GM12878 (cell line): ENCODE results near the gene TAB2. TPM values are rescaled to one million over a fixed set of nuclear protein-coding genes. Genes with fewer than 3 reads are reported as not detected.

Experiments used
- ATAC-seq: fragments of 200-7000 bp; cut with Tn5 transposase; 3 replicates; pipeline ENCODE4 v1.9.1; 2020; ENCODE audit warnings: mild to moderate bottlenecking, moderate library complexity
- BruUV-seq: library from RNA; stranded (reverse); fragments of 400-500 nt; replicated peaks from 2 replicates; lab custom pipeline; 2021; lab: Mats Ljungman, UMichigan
- CTCF ChIA-PET: fragments of 300-600 bp; sonication (Branson Sonifier 250); formaldehyde crosslinking; extraction: SDS; loops from one replicate; lab custom pipeline; 2021; ENCODE audit warnings: inconsistent platforms; lab: Yijun Ruan, JAX
- POLR2A ChIA-PET: fragments of 350-600 bp; formaldehyde crosslinking; extraction: SDS; loops from one replicate; lab custom pipeline; 2021; ENCODE audit warnings: inconsistent platforms; lab: Charles Lee
- RAD21 ChIA-PET: fragments of 300-600 bp; sonication (Branson Sonifier 250); formaldehyde crosslinking; loops from one replicate; lab custom pipeline; 2023; ENCODE audit warnings: antibody characterized with exemption; ENCODE audit not compliant: unreplicated experiment; lab: Charles Lee
- SMC1A ChIA-PET: fragments of 300-600 bp; sonication (Branson Sonifier 250); formaldehyde crosslinking; loops from one replicate; lab custom pipeline; 2023; ENCODE audit not compliant: unreplicated experiment, uncharacterized antibody; lab: Charles Lee
- DNase-seq: peaks from one replicate; pipeline ENCODE4 v3.0.0-alpha.2; 2011; ENCODE audit warnings: low read depth, low spot score
- FAIRE-seq: peaks from 3 replicates; lab custom pipeline; 2011; peaks lifted over from hg19 to GRCh38; lab: Jason Lieb, UNC
- H2AFZ ChIP-seq: 2 replicates; pipeline ENCODE4 v1.6.0; 2011; ENCODE audit warnings: low read depth, low read length, control low read depth; ENCODE audit not compliant: control insufficient read depth
- H3K27ac ChIP-seq: 2 replicates; pipeline ENCODE4 v1.5.1; 2011; ENCODE audit warnings: control low read depth; ENCODE audit not compliant: control insufficient read depth, insufficient read depth
- H3K27me3 ChIP-seq, 2 experiments: replicated peaks in 1 of 2; 2 replicates each; pipeline versions ENCODE4 v1.6.0 to v1.6.1; 2011; ENCODE audit warnings: low read length in 1 of 2; ENCODE audit not compliant: control insufficient read depth in 2 of 2, insufficient read depth in 2 of 2
- H3K36me3 ChIP-seq, 2 experiments: 2 replicates each; pipeline ENCODE4 v1.5.1; 2011; ENCODE audit warnings: low read length in 1 of 2; ENCODE audit not compliant: control insufficient read depth in 2 of 2, insufficient read depth in 2 of 2
- H3K4me1 ChIP-seq: 2 replicates; pipeline ENCODE4 v1.6.1; 2011; ENCODE audit warnings: mild to moderate bottlenecking, low read length, moderate library complexity, mixed read lengths; ENCODE audit not compliant: control insufficient read depth, insufficient read depth
- H3K4me2 ChIP-seq: 2 replicates; pipeline ENCODE4 v1.6.0; 2011; ENCODE audit warnings: control low read depth; ENCODE audit not compliant: control insufficient read depth, insufficient read depth
- H3K4me3 ChIP-seq: fragments of 200-600 bp; sonication (generic); 2 replicates; pipeline ENCODE4 v1.5.1; 2016
- H3K79me2 ChIP-seq: 2 replicates; pipeline ENCODE4 v1.6.0; 2011; ENCODE audit warnings: low read length; ENCODE audit not compliant: control insufficient read depth, insufficient read depth
- H3K9ac ChIP-seq: 2 replicates; pipeline ENCODE4 v1.8.0; 2011; ENCODE audit warnings: low read length, control low read depth, mixed read lengths; ENCODE audit not compliant: control insufficient read depth, insufficient read depth
- H3K9me3 ChIP-seq: replicated peaks from 3 replicates; pipeline ENCODE4 v1.5.1; 2011; ENCODE audit warnings: mild to moderate bottlenecking, low read length; ENCODE audit not compliant: control insufficient read depth, insufficient read depth
- H4K20me1 ChIP-seq: 2 replicates; pipeline ENCODE4 v1.6.0; 2011; ENCODE audit not compliant: control insufficient read depth, insufficient read depth
- CEBPB ChIP-seq, 2 experiments: fragments of 150-350 bp in 1 of 2; IDR thresholded peaks; 2 replicates each; pipeline ENCODE4 v1.6.1; 2012 to 2014; ENCODE audit warnings: low read depth in 2 of 2, low read length in 2 of 2, borderline replicate concordance in 1 of 2, inconsistent platforms in 1 of 2
- E2F4 ChIP-seq: IDR thresholded peaks from 2 replicates; pipeline ENCODE4 v1.6.1; 2012; ENCODE audit warnings: low read depth, low read length, improper control_type of control experiment
- GABPA ChIP-seq: IDR thresholded peaks from 2 replicates; pipeline ENCODE4 v1.6.1; 2014; ENCODE audit warnings: antibody characterized with exemption, low read depth, mild to moderate bottlenecking, inconsistent platforms
- GATAD2B ChIP-seq: fragments of 450-650 bp; conservative IDR thresholded peaks from 2 replicates; pipeline ENCODE4 v1.6.1; 2017; ENCODE audit warnings: low read depth, mild to moderate bottlenecking, moderate library complexity
- HDAC2 ChIP-seq: fragments of 200-600 bp; sonication (generic); IDR thresholded peaks from 2 replicates; pipeline ENCODE4 v1.6.1; 2017
- IRF4 ChIP-seq: IDR thresholded peaks from 2 replicates; pipeline ENCODE4 v1.6.1; 2011; ENCODE audit warnings: low read depth, low read length
- JUND ChIP-seq: IDR thresholded peaks from 2 replicates; pipeline ENCODE4 v1.6.1; 2012; ENCODE audit warnings: low read depth, mild to moderate bottlenecking, low read length, improper control_type of control experiment, moderate library complexity
- MTA3 ChIP-seq: IDR thresholded peaks from 2 replicates; pipeline ENCODE4 v1.6.1; 2012; ENCODE audit warnings: low read length, inconsistent platforms, borderline replicate concordance
- PAX8 ChIP-seq: fragments of 450-650 bp; IDR thresholded peaks from 2 replicates; pipeline ENCODE4 v1.6.1; 2017; ENCODE audit warnings: mild to moderate bottlenecking, moderate library complexity
- RAD21 ChIP-seq: IDR thresholded peaks from 2 replicates; pipeline ENCODE4 v1.6.1; 2011; ENCODE audit warnings: mild to moderate bottlenecking, low read depth, low read length, moderate library complexity; ENCODE audit not compliant: insufficient read depth
- RB1 ChIP-seq: fragments of 450-650 bp; formaldehyde crosslinking; IDR thresholded peaks from 2 replicates; pipeline ENCODE4 v1.6.1; 2017; ENCODE audit warnings: mild to moderate bottlenecking, borderline replicate concordance
- SMARCA5 ChIP-seq: fragments of 450-650 bp; IDR thresholded peaks from 2 replicates; pipeline ENCODE4 v1.6.1; 2017; ENCODE audit warnings: mild to moderate bottlenecking
- SPI1 ChIP-seq: IDR thresholded peaks from 2 replicates; pipeline ENCODE4 v1.6.1; 2011; ENCODE audit warnings: low read depth, mild to moderate bottlenecking, low read length, moderate library complexity, borderline replicate concordance; ENCODE audit not compliant: insufficient read depth
- SREBF1 ChIP-seq: IDR thresholded peaks from 2 replicates; pipeline ENCODE4 v1.6.1; 2012; ENCODE audit warnings: mild to moderate bottlenecking, low read length
- TARDBP ChIP-seq: IDR thresholded peaks from 2 replicates; pipeline ENCODE4 v1.6.1; 2016; ENCODE audit warnings: borderline replicate concordance
- TCF12 ChIP-seq: IDR thresholded peaks from 2 replicates; pipeline ENCODE4 v1.6.1; 2011; ENCODE audit warnings: low read depth, mild to moderate bottlenecking, low read length
- TCF3 ChIP-seq: IDR thresholded peaks from 2 replicates; pipeline ENCODE4 v1.6.1; 2012; ENCODE audit warnings: low read depth, mild to moderate bottlenecking, low read length, borderline replicate concordance; ENCODE audit not compliant: insufficient read depth
- WRNIP1 ChIP-seq: IDR thresholded peaks from 2 replicates; pipeline ENCODE4 v1.6.1; 2011; ENCODE audit warnings: low read depth, low read length, improper control_type of control experiment, borderline replicate concordance
- ZBED1 ChIP-seq: IDR thresholded peaks from 2 replicates; pipeline ENCODE4 v1.6.1; 2016; ENCODE audit warnings: borderline replicate concordance
- ZNF274 ChIP-seq: IDR thresholded peaks from one replicate; pipeline ENCODE4 v1.8.0; 2011; ENCODE audit not compliant: insufficient read length, insufficient read depth
- WGBS: methylation state at CpG from one replicate; pipeline ENCODE4 v1.1.6; 2016; ENCODE audit warnings: low lambda C conversion rate; ENCODE audit not compliant: insufficient replicate concordance, insufficient coverage; ENCODE audit errors: missing lambda C conversion rate; 5-methylcytosine and 5-hydroxymethylcytosine counted together
- in situ Hi-C: fragments of 300-500 bp; cut with MboI; formaldehyde crosslinking; loops from 9 replicates; pipeline ENCODE4 v1.14.3; 2018; ENCODE audit warnings: mixed read lengths
- intact Hi-C: fragments of 100-400 bp; cut with micrococcal nuclease; formaldehyde crosslinking; loops from one replicate; pipeline ENCODE4 v1.14.2; 2022; ENCODE audit not compliant: unreplicated experiment
- polyA plus RNA-seq, 11 experiments: library from polyadenylated mRNA; depleted of rRNA in 4 of 11; unstranded in 6 of 11; stranded (reverse) in 5 of 11; fragments of >200 nt; fragmentation: Nextera tagmentation in 4 of 11; fragmentation: Illumina TruSeq in 1 of 11; extraction: Ambion mirVana in 4 of 11; extraction: Trizol in 1 of 11; gene quantifications; 1 replicate in 1 of 11; 2 replicates in 10 of 11; pipeline versions ENCODE4 v1.2.1 to v1.2.3, GENCODE V29; 2011 to 2016; ENCODE audit warnings: inconsistent platforms in 2 of 11, missing spikeins in 2 of 11, low read depth in 1 of 11
- total RNA-seq, 4 experiments: library from RNA; depleted of rRNA in 3 of 4; stranded (reverse); fragments of >200 nt in 3 of 4; fragmentation: Illumina TruSeq in 1 of 4; extraction: Trizol in 1 of 4; gene quantifications; 2 replicates each; pipeline versions ENCODE4 v1.2.1 to v1.2.3, GENCODE V29; 2013 to 2021
- TF ChIP-seq, protein P1 (sequence below): IDR thresholded peaks from 2 replicates; pipeline ENCODE4 v1.6.1; 2012; ENCODE audit warnings: low read length, inconsistent platforms

Gene TAB2
- total and polyA plus RNA-seq, 10 of the 15 experiments (the other 5 are each of a cell fraction or from before 2014, with no cell fraction given): 8.9 to 66.3 (median 23.0) TPM

DNA sequence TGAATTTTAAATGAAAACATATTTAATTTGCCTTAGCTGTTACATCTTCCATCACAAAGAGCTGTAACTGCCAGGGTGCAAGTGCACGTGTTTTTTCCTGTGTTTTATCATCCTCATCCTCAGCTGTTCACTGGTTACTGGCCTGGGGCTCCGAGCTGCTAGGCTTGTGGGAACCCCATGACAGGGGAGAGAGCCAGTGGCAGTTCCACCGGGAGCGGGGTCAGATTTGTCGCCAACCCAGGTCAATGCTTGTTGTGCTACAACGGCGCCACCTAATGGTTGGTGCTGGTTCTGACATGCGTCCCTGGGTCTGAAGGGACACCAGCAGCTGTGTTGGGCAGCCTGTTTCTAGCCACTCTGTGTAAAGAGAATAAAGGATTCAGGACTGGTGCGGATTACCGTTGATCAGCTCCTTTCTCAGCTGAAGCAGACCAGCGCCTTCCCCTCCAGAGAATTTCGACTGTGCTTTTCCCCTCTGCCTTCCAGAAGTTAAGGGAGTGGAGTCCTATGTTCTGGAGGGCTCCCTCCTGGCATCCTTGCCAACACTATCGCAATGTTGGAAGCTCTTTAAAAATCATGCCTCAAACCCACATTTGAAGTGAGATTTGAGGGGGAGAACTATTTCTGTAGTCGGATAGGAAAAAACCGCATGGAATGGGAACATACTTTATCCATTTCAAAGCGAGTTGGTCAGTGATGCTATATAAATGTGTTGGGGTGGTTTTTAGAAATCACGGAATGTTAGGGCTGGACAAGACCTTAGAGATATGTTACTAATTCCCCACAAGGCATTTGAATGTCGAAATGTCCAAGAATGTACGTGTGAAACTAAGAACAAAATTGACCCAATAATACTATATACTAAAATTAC, 114.6 kb downstream of the TAB2 start (continued):
- TF ChIP-seq TCF12 (0 out of 2 replicates have a peak, but pooled peaks have one; percentile 22), SMARCA5 (peak; percentile 75), MTA3 (no peak), WRNIP1 (no peak), E2F4 (no peak), RAD21 (peak; percentile 94)

- ChIA-PET CTCF (interaction anchor here (0.6 to 8.0 kb wide), 17 partner anchors 12 to 405 kb away, joined by 3 to 169 read pairs (median 4); no protein-coding TSS in a partner anchor), RAD21 (interaction anchor here (0.6 to 5.9 kb wide), 13 partner anchors 11 to 874 kb away, joined by 3 to 145 read pairs (median 3); no protein-coding TSS in a partner anchor), POLR2A (interaction anchor here (1.0 to 1.4 kb wide), 2 partner anchors 51 to 356 kb away, joined by 3 to 7 read pairs; partner anchors contain the start of gene ZC3H12D), SMC1A (interaction anchor here (0.8 to 8.1 kb wide), 21 partner anchors 9 to 475 kb away, joined by 3 to 135 read pairs (median 6); partner anchors contain the start of gene ZC3H12D)
- WGBS: 65% methylated on average over 2 of the region's 2 CpGs
- H3K9me3 ChIP-seq: no peaks in the 10 kb centered on the region; the same call in 2 of the 3 replicates
- no peak overlapping the region for H3K4me3 ChIP-seq
- no peaks in the 10 kb centered on the region for H4K20me1 ChIP-seq
- no peak overlapping the region for H2AFZ ChIP-seq
- no peaks in the 10 kb centered on the region; a peak in 1 of 4 replicates for H3K27me3 ChIP-seq
- peaks cover under 1% of the 10 kb centered on the region; the same call in 1 of the 2 replicates for H3K4me1 ChIP-seq
- in situ Hi-C loops (loop anchor here (25.0 kb wide), 1 partner anchor 671 kb away; no protein-coding TSS in a partner anchor), intact Hi-C loops (loop anchor here (2.0 to 10.0 kb wide), 4 partner anchors 83 to 856 kb away; no protein-coding TSS in a partner anchor)
- no peak overlapping the region for H3K4me2 ChIP-seq
- no peaks in the 10 kb centered on the region for H3K79me2 ChIP-seq
- BruUV-seq: no TSS peak
- H3K27ac ChIP-seq: no peak overlapping the region
- ATAC-seq: no peak
- DNase-seq: no peak
- no peak overlapping the region for H3K9ac ChIP-seq
- no peaks in the 10 kb centered on the region for H3K36me3 ChIP-seq
- FAIRE-seq: no peak
- TF ChIP-seq SREBF1: no peak
- TF ChIP-seq ZNF274: no peak
- no peak for TF ChIP-seq ZBED1
- TF ChIP-seq CEBPB (IDR thresholded peaks at IDR 0.05; ENCODE audit: borderline replicate concordance in 1 of 2, low read depth in 2 of 2, low read length in 2 of 2): no peak
- no peak for TF ChIP-seq IRF4
- TF ChIP-seq HDAC2: no peak
- no peak for TF ChIP-seq JUND
- TF ChIP-seq TCF3: no peak
- TF ChIP-seq, protein P1, sequence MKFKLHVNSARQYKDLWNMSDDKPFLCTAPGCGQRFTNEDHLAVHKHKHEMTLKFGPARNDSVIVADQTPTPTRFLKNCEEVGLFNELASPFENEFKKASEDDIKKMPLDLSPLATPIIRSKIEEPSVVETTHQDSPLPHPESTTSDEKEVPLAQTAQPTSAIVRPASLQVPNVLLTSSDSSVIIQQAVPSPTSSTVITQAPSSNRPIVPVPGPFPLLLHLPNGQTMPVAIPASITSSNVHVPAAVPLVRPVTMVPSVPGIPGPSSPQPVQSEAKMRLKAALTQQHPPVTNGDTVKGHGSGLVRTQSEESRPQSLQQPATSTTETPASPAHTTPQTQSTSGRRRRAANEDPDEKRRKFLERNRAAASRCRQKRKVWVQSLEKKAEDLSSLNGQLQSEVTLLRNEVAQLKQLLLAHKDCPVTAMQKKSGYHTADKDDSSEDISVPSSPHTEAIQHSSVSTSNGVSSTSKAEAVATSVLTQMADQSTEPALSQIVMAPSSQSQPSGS: no peak
- no peak for TF ChIP-seq SMARCA5
- no peak for TF ChIP-seq TARDBP
- TF ChIP-seq GATAD2B: no peak
- TF ChIP-seq SPI1: no peak
- TF ChIP-seq PAX8: no peak
- no peak for TF ChIP-seq RB1
- TF ChIP-seq GABPA: no peak
Observed at GRCh38 chr6:149433405-149433804, 115.9 kb downstream of the TAB2 start.
